ENCODE results near the gene TMIGD2.

Gene TMIGD2

GRCh38 chr19:4326215-4326836 lies 24.1 kb upstream of the TMIGD2 start:
- no peak for DNase-seq

GRCh38 chr19:4324228-4324627 lies 22.0 kb upstream of the TMIGD2 start:
- DNase-seq = no peak

DNA sequence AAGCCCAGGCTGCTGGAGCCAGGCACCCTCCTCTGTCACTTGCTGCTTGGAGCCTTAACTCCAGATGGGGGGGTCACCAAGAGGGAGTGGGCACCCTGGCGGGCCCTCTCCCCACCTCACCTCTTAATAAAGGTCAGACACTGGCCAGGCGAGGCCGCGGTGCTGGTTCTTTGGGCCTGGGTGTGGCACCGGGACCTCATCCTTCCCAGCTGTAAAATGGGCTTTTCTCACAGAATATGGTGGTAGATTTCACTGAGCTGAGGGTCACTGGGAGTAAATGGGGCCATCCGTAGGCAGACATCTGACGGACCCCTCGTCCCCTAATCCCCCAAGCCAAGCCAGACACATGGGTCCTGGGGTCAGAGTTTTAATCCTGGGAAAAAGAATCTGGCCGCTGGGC lies 21.5 kb upstream of the TMIGD2 start:
- no peak for DNase-seq

- no peak for DNase-seq
Observed at GRCh38 chr19:4322942-4323665, 20.9 kb upstream of the TMIGD2 start.

DNA sequence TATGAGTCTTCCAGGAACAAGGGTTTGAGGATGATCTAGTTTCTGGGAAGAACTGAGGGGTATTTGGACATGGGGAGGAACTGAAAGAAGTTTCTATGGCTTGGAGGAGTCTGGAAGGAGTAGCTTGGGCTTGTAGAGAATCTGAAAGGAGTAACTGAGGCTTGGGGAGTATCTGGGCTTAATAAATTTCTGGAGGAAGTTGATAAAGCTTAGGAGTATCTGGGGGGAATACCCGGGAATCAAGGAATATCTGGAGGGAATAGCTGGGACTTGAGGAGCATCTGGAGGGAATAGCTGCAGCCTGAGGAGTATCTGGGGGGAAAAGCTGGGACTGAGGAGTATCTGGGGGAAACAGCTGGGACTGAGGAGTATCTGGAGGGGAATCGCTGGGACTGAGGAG lies 18.2 kb upstream of the TMIGD2 start:
- DNase-seq = no peak

DNA sequence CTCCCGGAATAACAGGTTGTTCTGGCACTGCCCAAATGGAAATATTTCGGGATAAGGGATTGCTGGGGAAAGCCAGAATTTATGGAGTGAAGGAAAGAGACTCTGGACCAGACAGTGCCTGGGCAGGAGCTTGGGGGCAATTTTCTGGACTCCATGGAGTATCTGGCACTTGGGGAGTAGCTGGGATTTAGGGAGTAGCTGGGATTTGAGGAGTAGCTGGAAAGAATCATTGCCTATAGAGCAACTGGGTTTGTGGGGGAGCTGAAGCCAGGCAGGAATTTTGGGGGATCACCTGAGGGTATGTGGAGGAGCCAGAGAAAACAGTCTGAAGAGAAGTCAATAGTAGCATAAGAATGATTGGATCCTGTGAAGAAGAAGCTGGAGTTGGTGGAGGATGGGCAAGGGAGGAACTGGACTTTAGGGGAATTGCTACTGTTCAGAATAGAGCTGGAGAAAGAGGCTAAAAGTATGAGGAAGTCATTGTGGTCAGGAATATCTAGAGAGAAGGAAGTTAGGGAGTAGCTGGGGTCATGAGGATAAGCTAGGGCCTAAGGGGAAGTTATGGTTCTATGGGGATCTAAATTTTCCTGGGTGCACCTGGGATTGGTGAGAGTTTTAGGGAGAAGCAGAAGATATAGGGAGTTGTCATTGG lies 17.0 kb upstream of the TMIGD2 start:
- no peak for DNase-seq

- no peak for DNase-seq
Observed at GRCh38 chr19:4318460-4318859, 16.3 kb upstream of the TMIGD2 start.

DNA sequence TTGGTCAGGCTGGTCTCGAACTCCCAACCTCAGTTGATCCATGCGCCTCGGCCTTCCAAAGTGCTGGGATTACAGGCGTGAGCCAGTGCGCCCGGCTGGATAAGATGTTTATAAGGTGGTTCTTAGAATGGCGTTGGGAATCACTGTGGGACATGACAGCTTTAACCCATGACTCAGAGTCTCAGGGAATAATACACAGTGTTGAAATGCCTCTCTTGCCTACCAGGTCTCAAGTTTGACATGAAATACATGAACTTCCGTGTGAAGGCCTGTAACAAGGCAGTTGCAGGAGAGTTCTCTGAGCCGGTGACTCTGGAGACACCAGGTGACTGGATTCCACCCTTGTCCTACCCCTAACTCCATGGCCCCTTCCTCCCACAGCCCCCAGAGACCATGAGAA lies 14.8 kb upstream of the TMIGD2 start:
- no peak for DNase-seq

GRCh38 chr19:4313847-4314490 lies 11.8 kb upstream of the TMIGD2 start:
- no peak for DNase-seq

DNA sequence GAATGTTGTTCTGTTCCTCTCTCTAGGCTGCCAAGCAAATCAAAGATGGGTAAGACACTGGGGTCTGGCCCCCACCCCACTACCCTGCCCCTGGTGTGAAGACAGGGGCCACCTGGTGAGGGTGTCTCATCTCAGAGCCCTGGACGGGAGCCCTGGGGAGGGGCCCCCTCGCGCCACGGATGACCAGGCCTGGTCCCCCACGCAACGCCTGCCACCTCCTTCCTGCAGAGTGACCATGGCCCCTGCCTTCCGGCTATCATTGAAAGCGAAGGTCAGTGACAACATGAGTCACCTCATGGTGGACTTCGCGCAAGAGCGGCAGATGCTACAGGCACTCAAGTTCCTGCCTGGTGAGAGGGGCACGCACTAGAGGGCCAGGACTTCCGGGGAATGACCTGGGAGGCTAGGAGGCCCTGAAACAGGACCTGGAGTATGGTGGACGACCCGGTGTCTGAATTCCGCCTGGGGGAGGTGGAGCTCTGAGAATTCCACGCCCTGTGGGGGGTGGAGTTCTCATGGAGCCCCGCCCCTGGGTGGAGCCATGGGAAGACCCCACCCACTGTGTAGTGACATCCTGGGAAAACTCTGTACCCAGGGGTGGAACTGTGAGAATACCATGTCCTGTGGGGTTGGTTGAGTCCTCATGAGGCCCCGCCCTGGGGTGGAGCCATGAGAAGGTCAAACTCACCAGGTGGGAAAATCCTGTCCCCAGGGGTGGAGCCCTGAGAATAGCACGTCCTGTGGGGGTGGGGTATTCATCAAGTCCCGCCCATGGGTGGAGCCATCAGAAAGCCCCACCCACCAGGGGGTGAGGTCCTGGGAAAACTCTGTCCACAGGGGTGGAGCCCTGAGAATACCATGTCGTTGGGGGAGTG lies 8.3 kb upstream of the TMIGD2 start:
- no peak for DNase-seq

GRCh38 chr19:4305659-4306058 lies 3.5 kb upstream of the TMIGD2 start:
- no peak for DNase-seq

- DNase-seq = no peak
Observed at GRCh38 chr19:4305257-4305612, 3.0 kb upstream of the TMIGD2 start.

GRCh38 chr19:4304538-4305256 lies 2.5 kb upstream of the TMIGD2 start, which contains the start of gene FSD1:
FSD1 (plus strand) TSS chr19:4304598; CDS start chr19:4304747, 149 bp downstream.
- DNase-seq = peak; percentile 67

DNA sequence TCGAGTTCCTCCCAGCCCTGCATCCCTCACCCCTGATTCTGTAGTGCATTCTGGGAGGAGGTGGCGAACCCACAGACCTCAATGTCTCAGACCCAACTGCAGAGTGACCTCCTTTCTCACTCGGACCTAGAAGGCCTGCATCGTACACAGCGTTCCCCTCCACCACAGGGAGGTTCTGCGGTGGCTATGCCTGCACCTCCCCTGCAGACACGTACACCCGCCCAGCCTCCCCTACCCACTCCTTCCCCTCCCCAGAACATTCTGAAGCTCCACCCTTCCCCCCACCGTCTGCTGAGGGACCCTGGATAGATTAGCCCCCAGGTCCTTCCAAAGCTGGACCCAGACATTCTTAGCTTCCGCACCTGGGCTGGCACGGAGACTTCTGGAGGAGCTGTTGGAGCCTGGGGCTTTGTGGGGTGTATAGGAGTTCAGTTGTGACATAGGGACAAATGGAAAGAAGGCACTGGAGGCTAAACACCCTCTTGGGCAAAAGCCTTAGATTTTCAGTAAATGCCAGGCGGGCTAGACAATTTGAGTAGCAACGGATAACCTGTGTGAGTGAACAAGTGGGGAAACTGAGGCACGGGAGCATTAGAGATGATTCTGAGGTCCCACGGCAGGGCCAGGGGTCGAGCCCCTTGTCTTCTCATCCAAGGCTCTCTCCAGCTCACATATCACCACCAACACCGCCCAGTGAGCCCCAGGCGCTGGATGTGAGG lies 1.8 kb upstream of the TMIGD2 start:
- no peak for DNase-seq

GRCh38 chr19:4301590-4302242 lies 473 bp downstream of the TMIGD2 start:
- DNase-seq = no peak

DNA sequence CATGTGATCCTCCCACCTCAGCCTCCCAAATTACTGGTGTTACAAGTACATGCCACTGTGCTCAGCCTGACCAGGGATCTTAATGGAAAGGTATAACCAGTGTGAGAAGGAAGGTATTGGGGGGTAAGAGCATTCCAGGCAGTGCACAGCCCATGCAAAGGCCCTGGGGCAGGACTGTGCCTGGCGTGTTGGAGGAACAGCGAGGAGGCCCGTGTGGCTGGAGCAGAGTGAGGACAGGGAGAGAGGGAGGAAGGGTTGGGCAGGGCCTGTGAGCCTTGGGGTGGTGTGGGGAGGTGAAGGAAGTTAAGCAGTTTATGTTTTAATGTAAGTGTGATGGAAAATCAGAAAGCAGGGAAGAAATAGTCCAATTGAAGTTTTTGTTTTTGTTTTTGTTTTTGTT lies 1.6 kb downstream of the TMIGD2 start:
- DNase-seq = no peak

GRCh38 chr19:4298810-4299550 lies 3.2 kb downstream of the TMIGD2 start:
- DNase-seq = no peak

DNA sequence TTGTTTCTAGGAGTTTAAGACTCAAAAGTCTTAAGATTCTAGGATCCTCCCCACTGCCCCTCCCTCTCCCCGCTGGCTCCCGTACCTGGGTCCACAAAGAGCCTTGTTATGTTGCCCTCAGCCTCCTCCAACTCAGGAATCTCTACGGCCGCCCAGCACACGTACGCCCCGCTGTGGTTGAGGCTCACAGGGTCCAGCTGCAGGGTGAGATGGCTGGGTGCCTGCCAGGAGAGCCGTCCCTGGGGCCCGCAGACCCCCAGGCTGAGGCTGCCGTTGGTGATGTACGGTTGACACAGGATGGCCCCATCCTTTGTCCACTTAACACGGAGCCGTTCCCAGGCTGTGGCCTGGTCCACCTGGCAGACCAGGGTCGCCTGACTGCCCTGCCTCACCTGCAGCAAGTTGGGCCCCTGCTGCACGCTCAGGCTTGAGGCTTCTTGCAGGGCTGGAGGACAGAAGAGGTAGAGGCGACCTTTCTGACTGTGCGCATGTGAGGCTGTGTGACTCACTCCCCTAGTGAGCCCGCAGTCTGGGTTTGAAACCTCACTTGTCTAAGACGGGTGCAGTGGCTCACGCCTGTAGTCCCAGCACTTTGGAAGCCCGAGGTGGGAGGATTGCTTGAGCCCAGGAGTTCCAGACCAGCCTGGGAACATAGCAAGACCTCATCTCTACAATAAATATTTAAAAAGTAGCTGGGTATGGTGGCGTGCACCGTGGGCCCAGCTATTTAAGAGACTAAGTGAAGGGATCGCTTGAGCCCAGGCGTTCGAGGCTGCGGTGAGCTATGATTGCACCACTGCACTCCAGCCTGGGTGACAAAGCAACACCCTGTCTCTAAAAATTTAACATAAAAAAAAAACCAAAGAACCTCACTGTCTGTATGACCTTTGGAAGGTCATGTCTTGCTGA lies 4.0 kb downstream of the TMIGD2 start:
- no peak for DNase-seq

Measured in activated naive CD4-positive, alpha-beta T cell treated with Interleukin-2 at 50 U/mL for 16 hours (primary cell).